ENCODE data around the gene SERBP1.

SERBP1 gene

DNA sequence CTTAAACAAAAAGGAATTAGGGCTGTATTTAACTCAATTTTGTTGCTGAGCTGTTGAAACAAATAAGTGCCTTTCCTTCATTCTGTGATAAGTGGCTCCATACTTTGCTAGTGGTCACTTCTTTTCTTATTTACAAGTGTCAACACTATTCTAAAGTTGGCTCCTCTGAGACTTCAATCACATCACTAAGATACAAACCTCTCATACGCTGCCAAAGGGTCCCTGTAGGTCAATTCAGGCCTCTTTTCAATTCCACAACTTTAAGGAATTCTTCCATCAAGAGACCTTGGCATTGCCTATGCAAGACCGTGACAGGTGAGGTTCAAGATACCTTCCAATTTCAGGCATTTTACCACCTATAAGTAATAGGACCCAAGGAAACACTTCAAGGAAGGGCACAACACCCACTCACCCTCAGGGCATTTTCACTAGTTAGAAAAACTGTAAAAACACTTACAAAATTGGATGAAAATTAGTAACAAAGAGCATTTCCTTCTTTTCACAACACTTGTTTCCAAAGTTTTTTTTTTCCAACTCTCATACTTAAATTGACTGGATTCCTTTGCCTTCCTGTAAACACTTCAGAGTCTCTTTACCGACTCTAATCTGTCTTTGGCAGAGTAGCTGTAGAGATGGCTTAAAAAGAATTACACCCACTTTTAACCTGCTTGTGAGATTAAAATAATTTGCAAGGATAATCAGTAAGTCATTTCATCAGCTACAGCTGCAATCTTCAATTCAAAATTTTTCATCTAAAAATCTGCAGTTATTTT is 24.5 kb downstream of the SERBP1 start:
- no peak for DNase-seq

DNA sequence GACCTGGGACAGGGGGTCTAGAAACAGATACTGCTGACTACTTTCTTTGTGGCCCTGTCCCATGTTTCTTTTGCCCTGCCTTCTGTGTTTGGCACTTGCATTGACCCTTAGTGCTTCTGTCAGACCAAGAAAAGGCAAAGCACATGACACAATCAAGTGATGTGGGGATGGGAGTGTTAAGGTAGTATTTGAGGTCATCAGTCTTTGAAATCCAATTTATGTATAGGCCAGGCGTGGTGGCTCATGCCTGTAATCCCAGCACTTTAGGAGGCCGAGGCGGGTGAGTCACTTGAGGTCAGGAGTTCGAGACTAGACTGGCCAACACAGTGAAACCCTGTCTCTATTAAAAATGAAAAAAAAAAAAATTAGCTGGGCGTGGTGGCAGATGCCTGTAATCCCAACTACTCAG is 26.0 kb downstream of the SERBP1 start:
- no peak for DNase-seq

GRCh38 chr1:67401443-67401842 is 28.8 kb downstream of the SERBP1 start:
- no peak for DNase-seq

DNA sequence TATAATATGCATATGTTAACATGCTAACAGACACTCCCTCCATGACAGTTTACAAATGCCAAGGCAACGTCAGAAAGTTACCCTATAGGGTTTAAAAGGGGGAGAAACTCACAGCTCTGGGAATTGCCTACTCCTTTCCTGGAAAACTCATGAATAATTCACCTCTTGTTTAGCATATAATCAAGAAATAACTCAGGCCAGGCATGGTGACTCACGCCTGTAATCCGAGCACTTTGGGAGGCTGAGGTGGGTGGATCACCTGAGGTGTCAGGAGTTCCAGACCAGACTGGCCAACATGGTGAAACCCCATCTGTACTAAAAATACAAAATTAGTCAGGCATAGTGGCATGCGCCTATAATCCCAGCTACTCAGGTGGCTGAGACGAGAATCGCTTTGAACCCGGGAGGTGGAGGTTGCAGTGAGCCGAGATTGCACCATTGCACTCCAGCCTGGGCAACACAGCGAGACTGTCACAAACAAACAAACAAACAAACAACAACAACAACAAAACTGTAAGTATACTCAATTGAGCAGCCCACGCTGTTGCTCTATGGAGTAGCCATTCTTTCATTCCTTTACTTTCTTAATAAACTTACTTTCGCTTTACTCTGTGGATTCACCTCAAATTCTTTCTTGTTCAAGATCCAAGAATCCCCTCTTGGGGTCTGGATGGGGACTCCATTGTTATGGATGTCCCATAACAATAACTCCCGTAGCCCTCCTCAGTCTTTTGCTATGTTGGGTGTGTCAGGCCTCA is 30.0 kb downstream of the SERBP1 start:
- peak; percentile 68 for DNase-seq

DNA sequence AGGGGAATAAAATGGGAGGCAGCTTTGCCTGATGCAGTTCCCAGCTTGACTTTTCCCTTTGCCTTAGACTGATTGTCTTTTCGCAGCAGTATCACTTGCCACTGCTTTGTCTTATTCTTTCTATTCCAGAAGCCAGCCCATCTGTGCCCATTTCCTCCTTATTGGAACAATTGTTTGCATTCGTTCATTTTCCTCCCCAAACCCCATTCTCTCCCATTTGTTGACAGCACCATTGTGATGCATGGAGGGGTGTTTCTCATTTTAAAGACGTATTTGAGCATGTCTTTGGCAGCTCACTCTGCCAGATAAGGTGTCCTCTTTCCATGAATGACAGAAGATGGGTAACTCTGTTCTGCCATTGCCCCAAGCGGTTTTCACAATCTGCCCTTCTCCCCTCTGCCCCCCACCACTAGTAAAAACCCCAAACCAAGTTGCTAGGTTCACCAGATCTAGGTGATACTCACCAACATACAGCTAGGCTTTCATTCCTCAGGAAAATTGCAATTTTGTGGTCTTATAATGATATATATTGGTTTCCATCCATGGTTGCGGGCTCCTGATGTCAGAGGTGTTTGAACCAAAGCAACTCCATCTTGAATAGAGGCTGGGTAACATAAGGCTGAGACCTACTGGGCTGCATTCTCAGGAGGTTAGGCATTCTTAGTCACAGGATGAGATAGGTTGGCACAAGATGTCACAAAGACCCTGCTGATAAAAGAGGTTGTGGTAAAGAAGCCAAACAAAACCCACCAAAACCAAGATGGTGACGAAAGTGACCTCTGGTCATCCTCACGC is 30.8 kb downstream of the SERBP1 start:
- no peak for DNase-seq

GRCh38 chr1:67394548-67394947 is 35.7 kb downstream of the SERBP1 start:
- no peak for DNase-seq

DNA sequence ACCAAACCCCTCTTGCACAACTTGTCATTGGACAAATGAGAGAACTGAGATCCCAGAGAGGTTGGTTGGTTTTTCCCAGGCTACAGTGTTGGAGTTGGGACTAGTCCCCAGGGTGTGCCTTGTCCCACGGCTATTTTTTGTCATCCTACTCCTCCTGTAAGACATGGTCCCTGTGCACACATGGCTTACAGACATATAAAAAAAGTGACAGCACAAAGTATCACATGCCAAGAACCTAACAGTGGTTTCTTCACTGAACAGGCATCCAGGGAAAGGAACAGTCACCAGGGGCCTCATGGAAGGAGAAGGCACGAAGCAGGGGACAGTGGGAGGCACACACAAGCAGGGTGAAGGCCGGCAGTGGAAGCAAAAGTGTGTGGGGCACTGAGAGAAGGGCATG is 36.5 kb downstream of the SERBP1 start:
- no peak for DNase-seq

- DNase-seq, result no peak
Observed at GRCh38 chr1:67393240-67393639, 37.0 kb downstream of the SERBP1 start.

DNA sequence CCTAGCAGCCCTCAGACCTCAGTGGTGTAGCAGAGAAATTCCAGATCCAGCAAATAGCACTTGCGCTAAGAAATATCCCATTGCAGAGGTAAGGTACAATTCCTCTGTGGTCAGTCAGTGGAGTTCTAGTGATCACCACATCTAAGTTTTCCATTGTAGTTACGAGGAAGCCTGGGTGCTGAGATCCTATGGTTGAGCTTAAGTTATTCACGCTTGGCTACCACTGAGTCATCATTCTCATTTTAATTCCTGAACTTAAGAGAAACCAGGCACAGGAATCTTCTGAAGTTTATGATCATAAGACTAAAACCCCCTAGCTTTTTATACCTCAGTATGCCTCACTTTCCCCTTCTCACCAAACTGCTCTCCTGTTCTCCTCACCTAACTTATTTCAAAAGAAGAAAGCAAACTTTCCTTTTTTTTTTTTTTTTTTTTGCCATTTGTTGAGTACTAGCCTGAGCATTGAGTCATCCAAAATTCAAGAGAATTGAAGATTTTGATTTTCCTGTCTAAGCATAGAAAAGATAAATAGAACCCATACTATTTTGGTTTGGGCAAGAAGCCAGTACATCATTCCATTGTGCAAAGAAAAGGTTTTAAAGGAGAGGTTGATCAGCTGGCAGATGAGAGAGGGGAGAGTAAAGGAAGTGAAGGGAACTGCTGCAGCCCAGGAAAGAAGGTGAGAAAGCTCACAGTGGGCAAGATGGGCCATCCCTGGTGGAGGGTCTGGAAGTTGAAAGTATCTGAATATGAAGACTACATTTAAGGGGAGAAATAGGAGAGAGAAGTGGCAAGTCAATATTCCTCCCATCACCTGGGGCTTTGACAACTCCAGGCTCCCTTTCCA is 39.9 kb downstream of the SERBP1 start:
- DNase-seq, result no peak

GRCh38 chr1:67383999-67384638 is 46.1 kb downstream of the SERBP1 start:
- DNase-seq, result no peak

DNA sequence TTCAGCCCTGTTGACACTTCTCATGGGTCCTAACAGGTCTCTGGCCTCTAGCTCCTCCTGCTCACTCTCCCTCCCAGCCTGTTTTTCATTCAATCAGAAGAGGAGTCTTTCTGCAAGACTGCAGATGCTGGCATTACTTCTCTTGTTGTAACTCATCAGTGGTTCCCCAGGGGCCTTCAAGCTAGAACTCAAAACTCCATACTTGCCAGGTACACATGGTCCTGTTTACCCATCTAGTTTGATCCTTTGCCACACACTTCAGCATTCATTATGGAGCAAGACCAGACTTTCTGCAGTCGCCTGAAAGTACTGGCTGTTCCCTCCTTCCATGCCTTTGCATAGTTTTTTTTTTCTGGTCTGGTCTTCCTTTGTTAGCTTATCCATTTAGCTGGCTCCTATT is 47.9 kb downstream of the SERBP1 start:
- no peak for DNase-seq

DNA sequence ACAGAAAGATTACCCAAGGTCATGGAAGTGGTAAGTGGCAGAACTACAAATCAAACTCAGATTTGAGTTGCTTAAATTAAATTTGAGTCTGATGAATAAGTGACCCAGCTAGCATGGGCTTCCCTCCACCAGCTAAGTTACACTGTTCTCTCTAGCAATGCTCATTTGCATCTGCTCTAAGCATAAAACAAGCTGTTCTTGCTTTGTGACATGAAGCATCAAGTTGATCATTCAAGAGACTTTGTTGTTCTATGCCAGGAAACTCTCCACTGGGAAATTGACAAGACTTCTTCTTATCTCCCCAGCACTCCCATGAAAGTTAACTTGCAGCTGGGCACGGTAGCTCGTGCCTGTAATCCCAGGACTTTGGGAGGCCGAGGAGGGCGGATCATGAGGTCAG is 49.0 kb downstream of the SERBP1 start:
- DNase-seq, result no peak

DNA sequence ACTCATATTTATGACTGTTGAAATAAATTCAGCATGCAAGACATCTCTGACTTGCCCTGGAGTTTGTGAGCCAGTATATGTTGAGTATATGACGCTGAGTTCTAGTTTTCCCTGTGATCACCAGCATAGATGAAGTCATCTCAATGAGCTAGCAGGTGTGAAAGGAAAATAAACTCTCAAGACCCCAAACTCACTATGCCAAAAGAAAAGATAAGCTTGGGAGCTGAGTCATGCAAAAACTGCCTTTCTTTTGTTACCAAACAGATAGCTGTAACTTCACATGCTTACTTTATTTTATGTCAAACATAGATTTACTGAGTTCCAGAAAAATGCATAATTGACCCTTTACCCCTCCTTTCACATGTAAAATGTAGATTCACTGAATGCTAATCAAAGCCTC is 52.9 kb downstream of the SERBP1 start:
- DNase-seq, result no peak

- DNase-seq, result no peak
Observed at GRCh38 chr1:67376381-67376780, 53.8 kb downstream of the SERBP1 start.

DNA sequence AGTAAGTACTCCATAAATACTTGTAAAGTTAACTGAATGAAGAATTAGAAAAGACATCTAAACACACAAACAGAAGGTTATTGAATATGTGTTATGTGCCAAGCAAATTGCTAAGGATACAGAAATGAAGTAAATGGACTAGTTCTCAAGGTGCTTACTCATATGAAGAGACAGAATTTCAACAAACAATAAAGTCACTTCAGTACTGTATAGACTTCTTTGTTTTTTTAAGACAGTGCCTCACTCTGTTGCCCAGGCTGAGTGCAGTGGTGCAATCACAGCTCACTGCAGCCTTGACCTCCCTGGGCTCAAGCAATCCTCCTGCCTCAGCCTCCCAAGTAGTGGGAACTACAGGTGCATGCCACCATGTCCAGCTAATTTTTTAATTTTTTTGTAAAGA is 57.3 kb downstream of the SERBP1 start:
- DNase-seq, result no peak

GRCh38 chr1:67372136-67372535 is 58.1 kb downstream of the SERBP1 start:
- DNase-seq, result no peak

- no peak for DNase-seq
Observed at GRCh38 chr1:67371681-67372080, 58.5 kb downstream of the SERBP1 start.

DNA sequence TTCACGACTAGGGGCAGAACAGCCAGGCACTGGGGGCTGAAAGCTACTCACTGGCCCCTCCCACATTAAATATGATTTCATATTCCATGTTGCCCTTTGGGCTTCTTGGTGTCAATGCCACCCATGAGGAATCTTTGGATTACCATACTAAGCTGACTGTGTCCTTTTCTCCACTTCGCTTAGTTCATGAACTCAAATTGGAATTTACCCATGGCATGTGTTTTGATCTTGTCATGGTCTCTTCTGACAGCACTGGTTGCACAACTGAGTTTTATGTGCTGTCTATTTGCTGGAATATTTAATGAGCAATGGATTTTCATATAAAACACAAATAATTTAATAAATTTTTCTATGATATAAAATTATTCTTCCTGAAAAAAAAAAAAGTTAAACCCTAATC is 59.2 kb downstream of the SERBP1 start:
- no peak for DNase-seq

GRCh38 chr1:67368046-67368514 is 62.1 kb downstream of the SERBP1 start:
- no peak for DNase-seq

DNA sequence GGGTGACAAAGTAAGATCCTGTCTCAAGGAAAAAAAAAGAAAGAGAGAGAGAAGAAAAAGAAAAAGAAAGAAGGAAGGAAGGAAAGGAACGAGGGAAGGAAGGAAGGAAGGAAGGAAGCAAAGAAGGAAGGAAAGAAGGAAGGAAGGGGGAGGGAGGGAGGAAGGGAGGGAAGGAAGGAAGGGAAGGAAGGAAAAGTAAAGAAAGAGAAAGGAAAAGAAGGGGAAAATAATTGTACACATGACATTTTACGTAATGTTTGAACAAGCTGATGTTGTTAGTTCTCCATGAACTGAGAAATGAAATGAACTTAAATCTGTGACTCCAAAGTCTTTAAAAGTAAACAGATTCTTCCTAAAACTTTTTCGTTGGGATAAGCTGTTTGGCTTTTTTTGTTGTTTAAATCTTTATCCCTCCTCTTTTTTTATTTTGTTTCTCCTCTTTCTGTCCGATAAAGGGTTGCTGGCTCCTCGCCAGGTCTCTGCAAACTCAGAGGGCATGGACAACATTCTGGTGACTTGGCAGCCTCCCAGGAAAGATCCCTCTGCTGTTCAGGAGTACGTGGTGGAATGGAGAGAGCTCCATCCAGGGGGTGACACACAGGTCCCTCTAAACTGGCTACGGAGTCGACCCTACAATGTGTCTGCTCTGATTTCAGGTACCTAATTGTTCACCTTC is 62.7 kb downstream of the SERBP1 start:
- no peak for DNase-seq

- no peak for DNase-seq
Observed at GRCh38 chr1:67361641-67362040, 68.6 kb downstream of the SERBP1 start.
